ENCODE measurements around the gene DBNL.
"Not testable (repeated sequence)": the region's sequence is repeated elsewhere in the genome, so short reads cannot be mapped to it uniquely, and the experiment has no call there.

Gene DBNL

DNA sequence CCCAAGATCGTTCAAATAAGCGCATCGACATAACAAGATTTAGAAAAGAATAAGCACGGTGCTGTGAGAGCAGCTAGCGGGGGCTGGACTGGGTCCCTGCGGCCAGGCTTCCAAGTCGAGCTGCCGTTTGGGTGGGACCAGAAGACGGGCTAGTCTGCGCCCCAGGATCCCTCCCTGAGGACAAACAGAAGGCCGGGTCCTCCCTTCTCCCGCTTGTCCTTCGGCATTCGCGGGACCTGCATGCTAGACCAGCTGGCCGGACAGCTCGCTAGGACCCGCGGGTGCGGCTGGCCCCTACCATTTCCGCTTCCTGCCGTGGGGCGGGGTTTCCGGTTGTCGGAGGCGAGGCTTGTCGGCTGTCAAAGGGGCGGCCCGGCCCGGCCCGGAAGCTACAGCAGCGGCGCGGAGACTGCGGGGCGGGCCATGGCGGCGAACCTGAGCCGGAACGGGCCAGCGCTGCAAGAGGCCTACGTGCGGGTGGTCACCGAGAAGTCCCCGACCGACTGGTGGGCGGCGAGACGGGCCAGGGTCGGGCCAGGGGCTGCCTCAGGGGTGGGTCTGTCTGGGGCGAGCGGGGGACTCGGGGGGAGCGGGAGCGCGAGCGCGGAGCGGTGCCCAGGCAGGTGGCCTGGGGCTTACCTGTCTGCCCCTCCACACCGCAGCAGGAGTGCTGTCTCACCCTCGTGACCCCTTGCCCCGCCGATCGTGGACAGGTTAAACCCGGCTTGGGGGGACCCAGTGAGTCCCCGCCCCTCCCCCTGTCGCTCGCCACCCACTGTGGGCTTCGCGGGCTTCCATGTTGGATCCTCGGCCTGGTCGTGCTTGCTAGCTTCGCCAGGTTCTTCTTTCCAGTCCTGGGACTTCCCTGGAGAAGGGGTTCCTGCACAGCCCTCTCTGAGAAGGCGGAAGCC lies at the start of gene DBNL:
Gene DBNL (plus strand): TSS at position 388 of the 911 bp plus-strand sequence. CDS start 36 bp downstream, at position 424.
- peak; percentile 87 for DNase-seq

DNA sequence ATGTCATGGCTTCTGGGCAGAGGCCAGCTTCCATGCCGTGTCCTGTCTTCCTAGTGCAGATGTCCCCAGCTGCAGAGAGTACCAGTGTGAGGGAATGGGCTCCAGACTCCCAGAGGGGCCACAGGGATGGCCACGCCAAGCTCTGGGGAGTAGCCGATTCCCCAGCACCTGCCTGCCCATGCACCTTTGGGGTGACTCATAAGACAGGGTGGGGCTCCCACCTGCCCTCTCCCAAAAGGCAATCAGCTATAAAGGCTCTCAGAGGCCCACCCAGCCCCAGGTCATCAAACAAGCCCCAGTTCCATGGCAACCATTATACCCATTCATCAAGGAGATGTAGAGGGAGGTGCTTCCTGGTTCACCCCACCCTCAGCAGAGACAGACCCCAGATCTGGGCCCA lies 47.0 kb upstream of the DBNL start, which contains the start of gene SPDYE1:
Gene SPDYE1 (plus strand): TSS at position 366 of the 400 bp plus-strand sequence. CDS start 2,053 bp downstream, outside the sequence.
- DNase-seq = not testable (repeated sequence)

DNA sequence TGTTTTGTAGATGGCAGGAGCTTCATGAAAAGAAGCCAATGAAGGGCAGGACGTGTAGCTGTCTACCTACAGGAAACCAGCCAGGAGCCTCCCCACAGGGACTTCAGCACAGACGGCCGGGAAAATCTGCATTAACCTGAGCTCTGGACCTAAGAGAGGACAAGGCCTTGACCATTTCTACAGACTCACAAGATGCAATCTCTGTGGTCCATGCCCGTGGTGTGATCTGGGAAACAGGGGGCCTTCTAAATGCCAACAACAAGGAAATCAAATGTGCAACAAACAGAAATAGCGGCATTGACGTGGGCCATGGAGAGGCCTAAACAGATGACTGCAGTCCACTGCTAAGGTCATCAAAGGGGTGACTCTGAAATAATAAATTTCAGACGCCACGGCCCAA lies 32.4 kb upstream of the DBNL start:
- not testable (repeated sequence) for DNase-seq

DNA sequence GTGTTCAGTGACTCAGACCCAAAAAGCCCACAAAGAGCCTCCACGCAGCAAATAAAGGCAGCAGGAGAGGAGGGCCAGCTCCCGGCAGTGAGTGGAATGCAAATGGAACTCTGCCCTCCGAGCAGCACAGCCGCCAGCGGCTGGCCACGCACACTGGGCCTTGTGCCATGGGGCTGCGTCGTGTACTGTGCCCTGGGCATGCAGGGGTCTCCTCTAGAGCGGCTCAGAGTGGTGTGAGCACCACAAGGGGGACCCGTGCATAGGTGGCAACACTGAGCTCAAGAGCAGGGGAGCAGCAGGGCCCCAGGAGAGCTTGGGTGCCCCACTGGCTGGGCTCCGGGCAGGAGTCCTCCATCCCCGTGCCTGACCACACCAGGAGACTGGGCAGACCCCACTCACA lies 29.4 kb upstream of the DBNL start:
- DNase-seq = not testable (repeated sequence)

DNA sequence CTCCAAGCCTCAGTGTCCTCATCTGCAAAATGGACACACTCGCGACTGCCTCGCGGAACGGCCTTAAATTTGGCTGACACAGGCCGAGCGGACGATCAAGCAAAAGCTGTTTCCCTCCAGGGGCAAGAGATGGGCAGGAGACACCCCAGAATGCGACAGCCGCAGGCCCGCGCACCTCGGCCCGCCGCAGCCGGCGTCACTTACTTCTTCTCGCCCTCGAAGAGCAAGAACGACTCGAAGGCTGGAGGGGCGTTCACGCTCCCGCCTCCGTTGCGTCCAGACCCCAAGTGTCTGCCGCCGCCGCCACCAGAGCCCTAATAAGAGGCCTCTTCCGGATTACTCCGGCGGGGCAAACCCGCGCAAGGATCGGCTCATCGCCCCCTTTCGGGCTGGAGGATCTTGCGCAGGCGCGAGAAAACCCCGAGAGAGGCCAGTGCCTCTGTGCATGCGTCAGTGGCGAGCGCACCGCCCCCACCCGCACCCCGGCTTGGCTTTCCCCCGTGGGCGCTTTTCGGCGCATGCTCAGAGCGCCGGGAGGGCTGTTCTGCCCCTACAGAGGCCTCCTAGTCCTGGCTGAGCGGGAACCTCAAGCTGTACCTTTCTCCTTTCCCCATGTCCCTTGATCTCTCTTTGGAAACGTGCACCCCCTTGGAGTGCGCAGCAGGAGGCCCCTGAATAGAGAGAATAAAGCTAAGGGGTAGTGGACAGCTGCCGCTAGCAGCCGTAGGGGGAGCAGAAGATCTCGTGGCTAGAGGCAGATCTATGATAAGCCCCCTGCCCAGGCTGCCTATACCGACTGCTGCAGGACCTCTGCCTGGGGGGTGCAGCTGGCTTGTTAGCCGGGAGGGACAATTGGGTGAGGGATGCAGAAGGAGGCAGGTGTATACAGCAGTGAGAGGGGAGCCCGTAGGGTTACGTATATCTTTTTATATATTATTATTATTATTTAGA lies 25.4 kb upstream of the DBNL start:
- peak; percentile 100 for DNase-seq

DNA sequence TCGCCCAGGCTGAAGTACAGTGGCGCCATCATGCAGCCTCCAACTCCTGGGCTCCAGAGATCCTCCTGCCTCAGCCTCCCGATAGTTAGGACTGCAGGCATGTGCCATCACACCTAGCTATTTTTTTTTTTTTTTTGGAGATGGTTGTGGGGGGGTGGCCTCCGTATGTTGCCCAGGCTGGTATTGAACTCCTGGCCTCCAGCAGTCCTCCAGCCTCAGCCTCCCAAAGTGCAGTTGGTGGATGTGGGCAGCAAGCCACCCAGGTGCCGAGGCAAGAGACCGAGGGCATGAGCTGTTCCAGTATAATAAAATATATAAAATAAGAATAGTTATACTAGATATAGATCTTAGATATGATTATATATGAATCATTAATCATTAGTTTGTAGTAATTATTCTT lies 24.7 kb upstream of the DBNL start:
- not testable (repeated sequence) for DNase-seq

DNA sequence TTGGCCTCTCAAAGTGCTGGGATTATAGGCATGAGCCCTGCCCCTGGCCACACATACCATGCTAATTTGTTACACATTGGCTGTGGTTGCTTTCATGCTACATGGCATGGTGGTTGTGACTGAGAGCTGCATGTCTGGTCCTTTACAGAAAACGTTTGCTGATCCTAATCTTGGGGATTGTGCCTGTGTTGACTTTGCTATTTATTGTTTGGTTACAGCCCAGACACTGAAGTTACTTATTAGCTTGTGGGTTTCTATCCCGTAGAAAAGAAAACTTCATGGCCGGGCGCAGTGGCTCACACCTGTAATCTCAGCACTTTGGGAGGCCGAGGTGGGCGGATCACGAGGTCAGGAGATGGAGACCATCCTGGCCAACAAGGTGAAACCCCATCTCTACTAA lies 22.4 kb upstream of the DBNL start:
- DNase-seq = not testable (repeated sequence)

DNA sequence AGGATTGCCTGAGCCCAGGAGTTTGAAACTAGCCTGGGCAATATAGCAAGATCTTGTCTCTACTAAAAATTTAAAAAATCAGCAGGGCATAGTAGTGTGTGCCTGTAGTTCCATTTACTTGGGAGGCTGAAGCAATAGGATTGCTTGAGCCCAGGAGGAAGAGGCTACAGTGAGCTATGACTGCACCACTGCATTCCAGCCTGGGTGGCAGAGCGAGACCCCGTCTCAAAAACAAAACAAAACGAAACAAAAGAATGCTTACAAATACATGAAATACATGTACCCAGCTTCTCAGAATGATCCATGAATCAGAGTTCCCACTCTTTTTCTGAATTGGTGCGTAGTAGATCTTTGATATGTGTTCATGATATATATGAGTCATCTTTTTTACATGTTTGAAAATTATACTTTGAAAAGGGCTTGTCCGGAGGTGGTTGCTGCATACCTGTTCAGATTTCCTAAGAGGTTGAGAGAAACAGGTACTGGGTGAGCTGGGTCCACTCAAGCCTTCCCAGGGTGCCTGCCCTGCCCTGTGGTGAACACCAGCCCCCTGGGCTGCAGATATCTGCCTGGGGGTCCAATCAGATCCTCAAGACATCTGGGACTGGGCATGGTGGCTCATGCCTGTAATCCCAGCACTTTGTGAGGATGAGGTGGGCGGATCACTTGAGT lies 21.6 kb upstream of the DBNL start:
- not testable (repeated sequence) for DNase-seq

DNA sequence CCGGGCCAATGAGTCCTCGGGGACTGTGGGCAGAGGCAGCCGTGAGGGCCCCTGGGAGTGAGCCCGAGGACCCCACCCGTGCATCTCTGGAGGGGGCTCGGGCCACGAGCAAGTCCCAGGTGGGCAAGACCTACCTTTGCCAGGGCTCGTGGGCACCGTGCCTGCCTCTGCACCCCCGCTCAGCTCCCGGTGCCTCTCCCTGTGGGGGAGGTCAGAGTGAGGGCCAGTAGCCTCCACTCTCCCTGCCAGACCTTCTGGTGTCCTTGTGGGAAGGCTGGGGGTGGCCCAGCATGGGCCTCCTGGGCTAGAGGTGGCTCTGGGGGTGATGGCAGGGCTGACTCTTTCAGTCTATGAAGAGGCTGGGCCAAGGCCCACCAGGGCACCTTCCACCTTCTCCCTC lies 15.1 kb upstream of the DBNL start:
- DNase-seq = not testable (repeated sequence)

DNA sequence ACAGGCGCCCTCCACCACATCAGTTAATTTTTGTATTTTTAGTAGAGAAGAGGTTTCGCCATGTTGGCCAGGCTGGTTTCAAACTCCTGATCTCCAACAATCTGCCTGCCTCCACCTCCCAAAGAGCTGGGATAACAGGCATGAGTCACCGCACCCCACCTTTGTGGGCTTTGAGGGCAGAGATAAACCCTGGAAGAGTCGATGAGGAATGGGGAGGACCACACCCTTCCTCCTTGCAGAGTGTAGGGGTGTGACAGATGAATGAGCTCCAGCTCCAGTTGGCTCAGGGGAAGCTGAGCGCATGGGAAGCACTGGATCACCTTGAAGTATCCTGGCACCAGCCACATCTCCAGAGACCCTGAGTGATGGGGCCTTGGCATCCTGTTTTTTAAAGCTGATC lies 14.5 kb upstream of the DBNL start:
- not testable (repeated sequence) for DNase-seq

DNA sequence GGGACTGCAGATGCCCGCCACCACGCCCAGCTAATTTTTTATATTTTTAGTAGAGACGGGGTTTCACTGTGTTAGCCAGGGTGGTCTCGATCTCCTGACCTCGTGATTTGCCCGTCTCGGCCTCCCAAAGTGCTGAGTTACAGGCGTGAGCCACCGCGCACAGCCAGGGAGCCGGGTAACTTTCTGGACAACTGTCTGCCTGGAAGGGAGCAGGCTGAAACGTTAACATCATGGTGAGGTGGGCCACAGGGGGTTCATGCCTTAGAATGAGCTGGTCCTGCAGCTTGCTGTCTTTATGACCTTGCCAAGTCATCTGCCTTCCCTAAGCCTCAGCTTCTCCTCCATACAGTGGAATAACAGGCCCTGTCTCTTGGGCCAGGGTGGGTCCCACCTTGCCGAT lies 13.2 kb upstream of the DBNL start:
- not testable (repeated sequence) for DNase-seq

DNA sequence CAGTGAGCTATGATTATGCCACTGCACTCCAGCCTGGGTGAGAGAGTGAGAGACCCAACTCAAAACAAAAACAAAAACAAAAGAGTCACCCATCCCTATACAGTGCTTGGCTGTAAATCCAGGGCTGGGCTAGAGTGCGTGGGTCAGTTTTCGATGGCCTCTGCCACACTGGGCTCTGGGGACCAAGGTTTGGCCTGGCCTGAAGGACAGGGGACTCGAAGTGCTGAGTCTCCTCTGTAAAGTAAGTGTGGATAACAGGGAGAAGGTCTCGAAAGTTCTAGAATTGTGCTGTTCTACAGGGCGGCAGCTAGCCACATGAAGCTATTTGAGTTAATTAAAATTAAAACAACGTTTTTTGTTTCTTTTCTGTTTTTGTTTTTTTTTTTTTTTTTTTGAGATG lies 12.5 kb upstream of the DBNL start:
- not testable (repeated sequence) for DNase-seq

DNA sequence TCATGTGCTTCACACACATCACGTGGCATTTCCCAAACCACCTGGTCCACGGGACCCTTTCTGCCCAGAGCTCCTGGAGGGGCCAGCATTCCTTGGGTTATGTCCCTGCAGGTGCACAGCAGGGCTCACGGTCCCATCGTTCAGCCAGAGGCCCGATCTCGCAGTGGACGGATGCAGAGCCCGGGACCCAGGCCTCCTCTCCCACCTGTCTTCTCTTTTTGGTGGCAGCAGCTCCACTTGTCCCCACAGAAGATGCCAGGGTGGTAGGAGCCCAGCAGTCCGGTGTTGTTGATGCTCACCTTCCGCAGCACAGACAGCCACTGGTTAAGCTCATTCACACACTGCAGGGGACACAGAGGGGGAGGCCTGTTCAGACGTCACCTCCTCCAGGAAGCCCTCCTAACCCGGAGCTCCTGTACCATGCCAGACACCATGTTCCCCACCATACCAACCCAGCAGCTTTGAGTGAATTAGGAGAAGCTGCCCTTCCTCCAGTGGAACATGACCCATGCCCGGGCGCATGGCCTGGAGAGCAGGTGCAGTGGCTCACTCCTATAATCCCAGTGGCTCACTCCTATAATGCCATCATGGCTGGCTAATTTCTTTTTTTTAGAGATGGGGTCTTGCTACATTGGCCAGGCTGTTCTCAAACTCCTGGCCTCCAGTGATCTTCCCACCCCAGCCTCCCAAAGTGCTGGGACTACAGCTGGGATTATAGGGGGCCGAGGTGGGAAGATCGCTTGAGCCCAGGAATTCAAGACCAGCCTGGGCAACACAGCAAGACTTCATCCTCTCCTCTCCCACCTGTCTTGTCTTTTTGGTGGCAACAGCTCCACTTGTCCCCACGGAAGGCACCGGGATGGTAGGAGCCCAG lies 10.3 kb upstream of the DBNL start:
- DNase-seq = not testable (repeated sequence)

DNA sequence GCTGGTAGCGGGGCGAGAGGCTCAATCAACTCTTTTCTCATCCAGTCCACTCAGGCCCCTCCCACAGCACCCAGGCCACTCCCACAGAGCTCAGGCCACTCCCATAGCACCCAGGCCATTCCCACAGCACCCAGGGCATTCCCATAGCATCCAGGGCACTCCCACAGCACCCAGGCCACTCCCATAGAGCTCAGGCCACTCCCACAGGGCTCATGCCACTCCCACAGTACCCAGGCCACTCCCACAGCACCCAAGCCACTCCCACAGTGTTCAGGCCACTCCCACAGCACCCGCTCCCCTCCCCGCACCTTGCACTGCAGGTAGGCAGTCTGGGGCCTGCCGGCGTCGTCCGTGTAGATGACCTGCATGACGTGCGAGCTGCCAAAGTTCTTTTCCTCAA lies 8.1 kb upstream of the DBNL start:
- peak; percentile 51 for DNase-seq

DNA sequence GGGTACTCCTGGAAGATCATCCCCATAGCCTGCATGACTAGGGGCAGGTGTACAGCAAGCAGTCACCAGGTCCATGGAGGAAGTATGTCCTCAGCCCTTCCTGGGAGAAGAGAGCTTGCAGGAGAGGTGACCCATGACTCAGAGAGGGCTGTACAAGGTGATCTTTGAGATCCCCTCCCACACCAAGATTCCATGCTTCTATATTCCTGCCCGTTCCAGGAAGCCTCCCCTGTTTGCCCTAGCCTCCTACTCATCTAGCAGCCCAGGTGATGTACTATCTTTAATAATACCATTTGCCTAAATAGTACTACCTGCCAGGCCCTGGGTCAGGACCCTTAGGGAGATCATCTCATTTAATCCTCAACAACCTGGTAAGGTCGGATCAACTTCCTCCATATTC lies 6.6 kb upstream of the DBNL start:
- DNase-seq = not testable (repeated sequence)

DNA sequence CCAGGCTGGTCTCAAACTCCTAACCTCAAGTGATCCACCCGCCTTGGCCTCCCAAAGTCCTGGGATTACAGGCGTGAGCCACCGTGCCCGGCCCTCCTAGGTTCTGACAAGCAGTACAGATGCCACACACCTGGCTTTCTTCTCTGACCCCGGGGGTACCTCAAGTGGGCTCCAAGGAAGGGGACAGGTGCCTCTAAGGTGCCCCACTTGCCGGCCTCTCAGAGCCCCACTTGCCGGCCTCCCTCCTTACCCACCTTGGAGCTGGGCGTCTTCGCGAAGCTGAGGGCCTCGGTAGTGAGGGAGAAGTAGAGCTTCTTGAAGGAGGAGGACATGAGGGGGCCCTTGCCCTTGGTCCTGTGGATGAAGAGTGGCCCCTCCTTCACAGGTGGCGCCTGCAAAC lies 5.9 kb upstream of the DBNL start:
- DNase-seq = not testable (repeated sequence)

DNA sequence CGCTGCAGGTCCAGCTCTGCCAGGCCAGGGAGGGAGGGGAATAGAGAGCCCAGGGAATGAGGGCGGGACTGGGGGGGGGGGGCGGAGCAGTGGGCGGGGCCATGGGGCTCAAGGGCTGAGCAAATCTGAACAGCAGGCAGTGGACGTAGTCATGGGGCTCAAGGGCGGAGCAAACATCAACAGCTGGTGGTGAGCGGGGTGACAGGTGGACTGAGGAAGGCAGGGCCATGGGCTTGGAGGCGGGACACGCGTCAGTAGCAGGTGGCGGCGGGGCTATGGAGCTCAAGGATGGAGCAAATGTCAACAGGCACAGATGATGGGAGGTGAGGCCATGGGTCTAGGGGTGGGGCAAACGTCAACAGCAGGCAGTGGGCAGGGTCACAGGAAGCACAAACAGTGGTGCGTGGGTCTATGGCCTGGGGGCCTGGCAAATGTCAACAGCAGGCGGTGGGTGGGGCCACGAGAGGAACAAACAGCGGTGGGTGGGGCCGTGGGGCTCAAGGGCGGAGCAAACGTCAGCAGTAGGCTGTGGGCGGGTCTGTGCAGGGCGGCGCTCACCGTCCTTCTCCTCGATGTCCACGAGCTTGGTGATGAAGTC lies 5.4 kb upstream of the DBNL start:
- DNase-seq = peak; percentile 90

DNA sequence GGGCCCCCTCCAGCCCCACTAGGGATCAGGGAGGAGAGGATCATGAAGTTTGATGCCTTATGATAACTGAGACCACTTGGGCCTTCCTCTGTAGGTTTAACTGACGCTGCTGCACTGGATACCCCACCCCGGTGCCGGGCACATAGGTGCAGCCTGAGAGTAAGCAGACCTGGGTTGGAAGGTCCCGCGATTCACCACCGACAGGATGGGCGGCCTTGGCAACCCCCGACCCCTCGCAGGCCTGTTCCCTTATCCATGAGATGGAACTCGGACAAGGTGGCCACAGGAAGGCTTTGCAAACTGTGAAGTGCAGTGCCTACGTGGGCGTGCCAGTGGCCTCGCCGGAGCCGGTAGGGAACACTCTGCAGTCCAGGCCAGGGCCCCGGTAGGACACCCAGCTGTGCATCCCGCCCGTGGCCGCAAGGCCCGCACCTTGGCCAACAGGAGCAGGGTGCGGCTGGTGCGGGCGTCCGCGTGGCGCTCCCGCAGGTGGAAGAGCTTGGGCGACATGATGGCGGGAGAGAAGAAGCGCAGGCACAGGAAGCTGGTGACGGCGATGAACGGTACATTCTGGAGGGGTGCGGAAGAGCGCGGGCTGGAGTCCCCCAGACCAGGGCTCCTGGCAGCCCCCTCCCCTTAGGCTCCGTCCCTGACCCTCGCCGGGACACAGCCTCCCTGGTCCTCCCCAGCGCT lies 4.6 kb upstream of the DBNL start:
- DNase-seq = not testable (repeated sequence)

DNA sequence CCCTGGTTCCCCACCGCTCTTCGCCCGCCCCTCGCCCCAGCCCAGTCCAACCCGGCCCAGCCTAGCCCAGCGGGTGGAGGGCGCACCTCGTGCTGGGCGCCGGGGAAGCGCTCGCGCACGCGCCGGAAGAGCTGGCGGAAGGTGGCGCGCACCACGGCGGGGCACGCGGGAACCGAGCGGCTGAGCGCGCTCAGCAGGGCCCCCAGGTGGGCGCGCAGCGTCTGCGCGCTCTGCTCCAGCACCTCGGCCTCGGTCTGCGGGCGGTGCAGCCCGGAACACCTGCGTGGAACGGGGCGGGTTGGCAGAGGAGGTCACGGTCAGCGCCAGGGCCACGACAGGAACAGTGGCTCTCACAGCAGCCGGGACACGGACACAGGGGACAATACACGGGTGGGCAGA lies 4.0 kb upstream of the DBNL start:
- peak; percentile 81 for DNase-seq

DNA sequence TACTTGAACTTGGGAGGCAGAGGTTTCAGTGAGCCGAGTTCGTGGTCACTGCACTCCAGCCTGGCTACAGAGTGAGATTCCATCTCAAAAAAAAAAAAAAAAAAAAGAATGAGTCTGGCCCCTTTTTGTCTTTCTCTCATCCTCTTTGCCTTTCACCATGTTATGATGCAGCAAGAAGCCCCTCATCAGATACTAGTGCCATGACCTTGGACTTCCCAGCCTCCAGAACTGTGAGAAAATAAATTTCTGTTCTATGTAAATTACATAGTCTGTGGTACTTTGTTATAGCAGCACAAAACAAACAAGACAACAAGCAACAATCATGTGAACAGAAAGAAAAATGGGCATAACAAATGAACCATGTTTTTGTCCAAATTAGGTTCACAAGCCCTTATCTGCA lies 2.3 kb upstream of the DBNL start:
- DNase-seq = no peak

DNA sequence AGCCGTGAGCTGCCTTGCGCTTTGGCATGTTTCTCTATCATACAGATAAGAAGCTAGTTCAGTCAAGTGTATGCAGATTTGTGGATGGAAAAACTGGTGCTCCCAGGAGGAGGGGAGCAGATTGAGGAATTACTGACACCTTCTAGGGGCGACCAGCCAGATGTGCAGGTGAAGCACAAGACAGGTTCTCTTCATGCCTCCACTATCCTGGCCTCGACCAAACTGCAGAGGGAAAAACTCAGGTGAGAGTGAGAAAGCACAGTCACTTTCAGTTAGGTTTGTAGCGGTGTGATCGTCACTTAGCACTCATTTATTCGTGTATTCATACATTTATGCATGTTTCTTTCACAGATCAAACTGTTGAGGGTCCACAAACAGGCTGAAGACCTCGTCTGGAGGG lies 600 bp upstream of the DBNL start:
- no peak for DNase-seq

Data from CD4-positive, alpha-beta T cell treated with Interleukin-12 subunit alpha and Interleukin-12 subunit beta, for 1 hour (primary cell).